Epithelial cell of esophagus (primary cell): ENCODE results near the gene NDUFS6.
"Not testable (repeated sequence)": the region's sequence is repeated elsewhere in the genome, so short reads cannot be mapped to it uniquely, and the experiment has no call there.

Source experiments
- DNase-seq: peaks from one replicate; pipeline ENCODE4 v3.0.0; 2010; ENCODE audit warnings: low read depth
- H3K4me3 ChIP-seq: 2 replicates; pipeline ENCODE4 v1.5.1; 2011; ENCODE audit warnings: mild to moderate bottlenecking, low read length, control low read depth
- CTCF ChIP-seq: IDR thresholded peaks from 2 replicates; pipeline ENCODE4 v1.5.1; 2011; ENCODE audit warnings: low read depth, mild to moderate bottlenecking, low read length, control low read depth, inconsistent platforms; ENCODE audit not compliant: insufficient read depth; ENCODE audit errors: missing control alignments

The NDUFS6 gene

GRCh38 chr5:1788828-1789227 lies 12.4 kb upstream of the NDUFS6 start:
- TF ChIP-seq CTCF, result no peak
- no peak for DNase-seq
- H3K4me3 ChIP-seq, result no peak overlapping the region

- not testable (repeated sequence) for H3K4me3 ChIP-seq
- peak; percentile 43 for DNase-seq
Observed at GRCh38 chr5:1789438-1789833, 11.8 kb upstream of the NDUFS6 start.

GRCh38 chr5:1789834-1790471 lies 11.3 kb upstream of the NDUFS6 start:
- DNase-seq, result peak; percentile 72
- no peak for TF ChIP-seq CTCF
- H3K4me3 ChIP-seq, result no peak overlapping the region

GRCh38 chr5:1791176-1791575 lies 10.0 kb upstream of the NDUFS6 start:
- DNase-seq, result no peak
- no peak overlapping the region for H3K4me3 ChIP-seq
- TF ChIP-seq CTCF, result no peak

GRCh38 chr5:1792842-1793266 lies 8.4 kb upstream of the NDUFS6 start:
- no peak overlapping the region for H3K4me3 ChIP-seq
- DNase-seq, result peak; percentile 53
- TF ChIP-seq CTCF, result no peak

GRCh38 chr5:1793301-1793740 lies 7.9 kb upstream of the NDUFS6 start:
- H3K4me3 ChIP-seq, result no peak overlapping the region
- DNase-seq, result no peak
- no peak for TF ChIP-seq CTCF

- H3K4me3 ChIP-seq, result no peak overlapping the region
- peak; percentile 7 for DNase-seq
- TF ChIP-seq CTCF, result no peak
Observed at GRCh38 chr5:1793966-1794900, 7.0 kb upstream of the NDUFS6 start.
